ENCODE results near the gene MNDA.

MNDA gene

GRCh38 chr1:158830904-158831507 lies at the start of gene MNDA:
Gene MNDA (plus strand): TSS chr1:158831351. CDS start chr1:158842154, 10,803 bp downstream.
- DNase-seq: no peak

DNA sequence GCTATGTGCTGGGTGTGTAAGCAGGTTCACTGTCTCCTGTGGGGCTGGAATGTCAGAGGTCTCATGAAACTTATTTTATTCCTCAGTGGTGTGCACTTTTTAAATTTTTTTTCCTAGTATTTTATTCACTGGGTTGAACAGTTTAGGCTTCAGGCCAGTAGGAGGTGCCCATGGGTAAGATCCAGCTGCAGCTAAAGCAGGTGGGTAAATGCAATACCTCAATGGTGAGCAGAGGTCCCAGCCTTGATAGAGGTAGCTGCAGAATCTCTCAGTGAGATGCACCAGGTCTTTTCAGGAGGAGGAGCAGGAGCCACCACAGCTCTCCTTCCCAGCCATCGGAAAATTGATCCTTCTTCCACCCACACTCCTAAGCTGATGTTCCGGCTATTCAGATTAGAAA lies 37.5 kb upstream of the MNDA start:
- no peak for DNase-seq

DNA sequence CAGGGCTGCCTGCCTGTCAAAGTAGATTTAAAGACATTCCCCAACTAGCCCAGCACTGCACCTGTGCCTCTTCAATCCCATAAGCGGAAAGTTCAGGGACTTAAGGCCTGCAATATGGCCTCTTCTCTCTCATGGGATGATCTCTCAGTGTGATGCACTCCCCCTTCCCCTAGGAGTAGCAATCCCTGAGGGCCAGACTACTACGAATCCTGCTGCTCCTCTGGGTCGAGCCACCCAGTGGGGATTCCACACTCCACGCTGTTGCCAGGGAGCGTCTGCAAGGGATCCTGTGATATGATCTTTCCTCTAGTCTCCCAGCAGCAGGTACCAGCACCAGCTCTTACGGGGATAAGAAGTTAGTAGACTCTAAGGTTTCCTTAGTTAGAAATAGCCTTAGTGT lies 36.9 kb upstream of the MNDA start:
- no peak for DNase-seq

- no peak for DNase-seq
These were observed 32.6 kb upstream of the MNDA start for GRCh38 chr1:158798531-158798930.

- no peak for DNase-seq
These were observed 31.5 kb upstream of the MNDA start for GRCh38 chr1:158799689-158800088.

- DNase-seq: no peak
These were observed 30.6 kb upstream of the MNDA start for GRCh38 chr1:158800526-158800925.

DNA sequence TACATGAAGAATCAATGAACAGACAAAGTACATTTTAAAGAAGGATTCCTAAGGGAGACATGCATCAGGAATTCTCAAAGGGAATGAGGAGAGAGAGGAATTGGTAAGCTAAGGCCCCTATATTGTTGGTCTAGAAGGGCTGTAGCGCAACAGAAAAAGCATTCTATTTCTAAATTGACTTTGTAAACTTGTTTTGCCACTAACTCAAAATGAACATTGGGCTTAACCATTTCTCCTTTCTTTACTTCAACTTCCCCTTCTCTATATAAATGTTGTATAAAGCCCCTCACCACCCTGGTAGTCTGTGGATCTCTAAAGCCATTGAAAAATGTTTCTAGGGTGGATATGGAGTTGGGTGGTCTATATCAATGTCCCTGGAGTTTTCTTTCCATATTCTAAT lies 29.8 kb upstream of the MNDA start:
- DNase-seq: no peak

- DNase-seq: no peak
These were observed 27.5 kb upstream of the MNDA start for GRCh38 chr1:158803678-158804077.

DNA sequence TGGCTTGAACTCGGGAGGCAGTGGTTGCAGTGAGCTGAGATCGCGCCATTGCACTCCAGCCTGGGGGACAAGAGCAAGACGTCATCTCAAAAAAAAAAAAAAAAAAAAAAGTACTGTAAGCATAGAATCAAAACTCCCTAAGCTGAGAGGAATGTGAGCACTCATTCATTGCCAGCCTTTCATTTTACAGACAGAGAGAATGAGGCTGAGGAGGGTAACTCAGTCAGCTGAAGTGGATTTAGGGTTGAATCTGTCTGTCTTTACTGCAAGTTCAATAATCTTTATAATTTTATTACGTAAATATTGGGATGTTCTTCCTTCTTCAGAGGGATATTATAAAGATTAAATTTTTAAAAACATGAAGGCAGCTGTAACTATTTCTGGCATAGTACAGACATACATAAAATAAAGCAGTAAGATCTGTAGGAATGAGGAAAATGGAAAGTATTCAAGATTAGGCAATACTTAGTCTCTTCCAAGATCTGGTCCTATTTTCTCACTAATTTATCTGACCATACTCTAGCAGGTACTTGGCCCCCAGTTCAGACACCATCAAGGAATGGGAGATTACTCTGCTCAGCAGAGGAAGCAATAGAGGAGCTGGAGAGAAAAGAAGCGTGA lies 24.1 kb upstream of the MNDA start:
- no peak for DNase-seq

DNA sequence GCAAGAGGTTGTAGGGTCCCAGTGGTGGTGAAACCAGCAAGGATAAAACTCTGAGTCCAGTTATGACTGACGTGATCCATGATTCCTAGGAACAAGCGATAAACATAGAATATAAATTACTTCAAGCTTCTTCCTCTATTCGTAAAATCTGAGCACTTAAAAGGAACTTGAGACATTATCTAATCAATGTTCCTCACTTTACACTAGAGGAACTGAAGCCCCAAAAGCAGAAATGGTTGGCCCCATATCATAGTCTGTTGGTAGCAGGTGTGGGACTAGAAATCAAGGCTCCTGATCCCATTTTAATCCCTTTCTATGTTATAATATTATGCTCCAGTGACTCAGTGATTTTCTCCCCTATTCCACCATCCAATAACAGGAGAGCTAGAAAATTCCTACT lies 21.9 kb upstream of the MNDA start:
- DNase-seq: no peak

GRCh38 chr1:158809862-158810261 lies 21.3 kb upstream of the MNDA start:
- DNase-seq: no peak

DNA sequence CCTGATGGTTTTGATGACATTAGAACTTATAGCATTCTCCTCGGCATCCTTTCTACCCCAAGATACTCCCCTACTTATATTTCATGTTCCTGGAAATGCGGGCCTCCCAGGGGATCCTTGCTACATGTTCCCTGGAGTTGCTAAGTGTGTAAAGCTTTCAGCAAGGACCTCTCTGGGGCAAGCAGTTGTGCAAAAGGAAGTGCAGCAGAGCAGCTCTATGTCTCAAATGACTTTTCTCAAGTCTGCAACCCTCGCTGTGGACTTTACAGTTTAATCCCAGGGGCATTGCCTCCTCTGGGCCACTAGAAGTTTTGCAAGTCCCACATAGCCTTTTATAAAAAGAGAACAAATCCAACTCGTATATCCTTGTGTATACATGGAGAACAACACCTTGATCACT lies 20.8 kb upstream of the MNDA start:
- DNase-seq: no peak

GRCh38 chr1:158812336-158812735 lies 18.8 kb upstream of the MNDA start:
- DNase-seq: no peak

- no peak for DNase-seq
These were observed 18.0 kb upstream of the MNDA start for GRCh38 chr1:158813164-158813563.

DNA sequence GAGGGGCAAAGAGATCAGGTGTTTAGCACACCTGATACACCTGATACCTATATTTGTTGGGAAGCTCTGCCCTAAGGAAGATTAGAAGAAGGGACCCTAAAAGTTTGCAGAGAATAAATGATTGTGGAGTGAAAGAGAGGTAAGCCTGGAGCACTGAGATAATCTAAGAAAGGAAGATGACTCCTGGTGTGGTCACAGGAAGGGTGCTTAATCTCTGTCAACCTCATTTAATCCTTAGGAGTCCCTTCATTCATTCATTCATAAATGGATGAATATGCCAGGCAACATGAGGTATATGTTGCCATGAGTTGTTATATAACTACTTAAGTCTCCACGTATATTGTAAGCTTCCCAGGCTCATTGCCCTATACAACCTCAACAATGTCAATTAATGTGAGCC lies 16.2 kb upstream of the MNDA start:
- no peak for DNase-seq

GRCh38 chr1:158818560-158818959 lies 12.6 kb upstream of the MNDA start:
- DNase-seq: no peak

GRCh38 chr1:158818975-158819431 lies 12.1 kb upstream of the MNDA start:
- no peak for DNase-seq

GRCh38 chr1:158819461-158820443 lies 11.4 kb upstream of the MNDA start:
- no peak for DNase-seq

DNA sequence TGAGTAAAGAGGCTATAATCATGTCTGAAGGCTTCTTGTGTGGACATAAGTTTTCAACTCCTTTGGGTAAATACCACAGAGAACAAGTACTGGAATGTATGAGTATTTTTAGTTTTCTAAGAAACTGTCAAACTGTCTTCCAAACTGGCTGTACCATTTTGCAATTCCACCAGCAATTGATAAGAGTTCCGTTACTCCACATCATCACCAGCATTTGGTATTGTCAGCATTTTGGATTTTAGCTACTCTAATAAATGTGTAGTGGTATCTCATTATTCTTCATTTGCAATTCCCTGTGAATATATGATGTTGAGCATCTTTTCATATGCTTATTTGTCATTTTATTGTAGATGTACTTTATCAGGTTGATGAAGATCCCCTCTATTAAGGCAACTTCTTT lies 9.4 kb upstream of the MNDA start:
- DNase-seq: no peak

DNA sequence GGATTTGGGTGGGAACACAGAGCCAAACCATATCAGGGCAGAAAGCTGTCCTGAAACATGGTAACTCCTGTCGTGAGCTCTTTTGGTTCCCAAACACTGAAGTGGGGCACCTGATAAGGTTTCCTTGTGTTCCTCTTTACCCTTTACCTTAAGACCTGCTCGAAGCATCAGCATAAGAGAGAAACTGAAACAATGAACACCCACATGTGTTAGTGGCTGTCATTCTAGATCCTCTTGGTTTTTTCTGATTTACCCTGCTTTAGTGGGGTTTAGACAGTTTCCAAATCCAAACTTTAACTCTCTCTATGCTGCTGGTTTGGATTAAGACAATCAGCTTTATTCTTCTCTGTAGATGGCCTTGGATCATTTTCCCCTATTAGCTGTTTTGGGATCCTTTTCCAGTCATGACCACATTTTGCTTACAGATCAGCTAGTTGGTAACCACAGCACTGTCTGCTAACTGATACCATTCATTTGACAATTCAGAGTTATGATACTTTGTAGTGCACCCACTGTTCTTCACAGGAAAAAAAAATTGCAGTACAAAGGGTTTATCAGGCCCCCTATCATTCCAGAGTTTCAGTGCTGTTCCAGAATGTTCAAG lies 975 bp upstream of the MNDA start:
- no peak for DNase-seq

GRCh38 chr1:158833264-158833663 lies 2.1 kb downstream of the MNDA start:
- DNase-seq: no peak

DNA sequence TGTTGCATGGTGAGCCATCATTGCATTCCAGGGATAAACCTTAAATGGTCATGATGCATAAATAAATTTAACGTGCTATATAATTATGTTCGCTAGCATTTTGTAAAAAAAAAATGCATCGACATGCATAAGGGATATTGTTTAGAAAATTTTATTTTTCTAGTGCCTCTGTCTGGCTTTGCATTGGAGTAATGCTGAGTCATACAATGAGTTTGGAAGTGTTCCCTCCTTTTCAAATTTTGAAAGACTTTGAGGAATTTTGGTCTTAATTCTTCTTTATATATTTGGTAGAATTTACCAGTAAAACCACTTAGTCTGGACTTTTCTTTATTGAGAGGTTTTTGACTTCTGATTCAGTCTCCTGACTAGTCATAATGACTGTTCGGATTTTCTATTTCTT lies 4.9 kb downstream of the MNDA start:
- DNase-seq: no peak

DNA sequence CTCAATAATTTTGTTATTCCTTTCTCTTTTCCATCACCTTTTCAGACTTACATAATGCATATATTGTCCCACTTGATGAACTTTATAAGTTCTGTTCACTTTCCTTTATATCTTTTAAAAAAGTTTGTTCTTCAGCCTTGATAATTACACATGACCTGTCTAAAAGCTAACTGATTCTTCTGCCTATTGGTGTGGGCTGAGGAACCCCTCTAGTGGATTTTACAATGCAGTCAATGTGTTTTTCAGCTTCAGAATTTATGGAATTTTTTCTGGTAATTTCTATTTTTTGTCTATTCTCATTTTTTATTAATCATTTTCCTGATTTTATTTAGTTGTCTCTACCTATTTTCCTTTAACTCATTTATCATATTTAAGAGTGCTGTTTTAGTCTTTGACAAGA lies 7.5 kb downstream of the MNDA start:
- no peak for DNase-seq

Data from NCI-H1092 treated with DMSO at 0.1 percent for 48 hours (cell line).